GM19043 (cell line): ENCODE measurements around the gene PSMB4.
"Not testable (repeated sequence)": the region's sequence is repeated elsewhere in the genome, so short reads cannot be mapped to it uniquely, and the experiment has no call there.

Source experiments
- ATAC-seq: cut with Tn5 transposase; IDR thresholded peaks from one replicate; pipeline ENCODE4 v1.9.1; 2021; ENCODE audit warnings: low read depth; ENCODE audit not compliant: unreplicated experiment

PSMB4 gene

GRCh38 chr1:151436985-151437384, 37.6 kb downstream of the PSMB4 start:
- no peak for ATAC-seq

- ATAC-seq, result not testable (repeated sequence)
These were observed 38.0 kb downstream of the PSMB4 start for GRCh38 chr1:151437396-151437795.

- ATAC-seq, result no peak
These were observed 44.7 kb downstream of the PSMB4 start for GRCh38 chr1:151443846-151444782.

GRCh38 chr1:151444783-151445177, 45.4 kb downstream of the PSMB4 start:
- no peak for ATAC-seq

- ATAC-seq, result no peak
These were observed 48.3 kb downstream of the PSMB4 start for GRCh38 chr1:151447696-151448095.
